RWPE2 (cell line): Measurements from ENCODE around the gene SPO11.

Experiments used
- ATAC-seq: fragments of 200-7000 bp; cut with Tn5 transposase; 3 replicates; pipeline ENCODE4 v1.9.1; 2021; ENCODE audit warnings: low read depth
- DNase-seq: peaks from one replicate; pipeline ENCODE4 v3.0.0-alpha.2; 2020; ENCODE audit warnings: low spot score
- H3K27ac ChIP-seq: fragments of 450-650 bp; 2 replicates; pipeline ENCODE4 v1.5.1; 2017; ENCODE audit warnings: mild to moderate bottlenecking; ENCODE audit not compliant: poor library complexity, severe bottlenecking
- H3K27me3 ChIP-seq: fragments of 250-450 bp; sonication (Bioruptor Pico); 2 replicates; pipeline ENCODE4 v1.5.1; 2021; ENCODE audit warnings: mild to moderate bottlenecking, moderate library complexity; ENCODE audit not compliant: insufficient read depth, poor library complexity, severe bottlenecking
- H3K36me3 ChIP-seq: fragments of 250-450 bp; sonication (Bioruptor Pico); 2 replicates; pipeline ENCODE4 v1.5.1; 2020; ENCODE audit warnings: low read depth, mild to moderate bottlenecking, moderate library complexity
- H3K4me1 ChIP-seq: fragments of 250-450 bp; sonication (Bioruptor Pico); 2 replicates; pipeline ENCODE4 v1.5.1; 2021; ENCODE audit warnings: mild to moderate bottlenecking, moderate library complexity; ENCODE audit not compliant: insufficient read depth, poor library complexity, severe bottlenecking
- H3K4me3 ChIP-seq: fragments of 250-450 bp; sonication (Bioruptor Pico); 2 replicates; pipeline ENCODE4 v1.5.1; 2021; ENCODE audit warnings: mild to moderate bottlenecking, moderate library complexity; ENCODE audit not compliant: severe bottlenecking
- H3K9me3 ChIP-seq: fragments of 250-450 bp; sonication (Bioruptor Pico); 2 replicates; pipeline ENCODE4 v1.5.1; 2021; ENCODE audit warnings: mild to moderate bottlenecking, moderate library complexity; ENCODE audit not compliant: severe bottlenecking
- TF ChIP-seq, protein P1 (sequence below): fragments of 450-650 bp; IDR thresholded peaks from one replicate; pipeline ENCODE4 v1.5.1; 2017; ENCODE audit warnings: mild to moderate bottlenecking, moderate library complexity; ENCODE audit not compliant: poor library complexity, severe bottlenecking

The SPO11 gene

DNA sequence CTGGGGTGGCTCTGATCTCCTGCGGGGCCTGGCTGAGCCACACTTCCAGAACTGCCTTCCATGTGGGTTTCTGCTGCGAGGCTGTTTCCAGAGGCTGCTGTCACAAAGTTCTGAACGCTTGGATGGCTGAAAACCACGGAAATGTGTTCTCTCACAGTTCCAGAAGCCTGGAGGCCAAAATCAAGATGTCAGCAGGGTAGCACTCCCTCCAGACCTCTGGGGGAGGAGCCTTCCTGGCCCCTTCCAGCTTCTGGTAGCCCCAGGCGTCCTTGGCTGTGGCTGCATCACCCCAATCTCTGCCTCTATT lies 39.5 kb upstream of the SPO11 start:
- Histone ChIP-seq H3K36me3 (no peaks in the 10 kb centered on the region), H3K9me3 (no peaks in the 10 kb centered on the region), H3K4me3 (no peak overlapping the region), H3K27me3 (peaks cover 95% of the 10 kb centered on the region), H3K4me1 (no peaks in the 10 kb centered on the region), H3K27ac (no peak overlapping the region)
- ATAC-seq (no peak), DNase-seq (no peak)
- TF ChIP-seq, protein P1, sequence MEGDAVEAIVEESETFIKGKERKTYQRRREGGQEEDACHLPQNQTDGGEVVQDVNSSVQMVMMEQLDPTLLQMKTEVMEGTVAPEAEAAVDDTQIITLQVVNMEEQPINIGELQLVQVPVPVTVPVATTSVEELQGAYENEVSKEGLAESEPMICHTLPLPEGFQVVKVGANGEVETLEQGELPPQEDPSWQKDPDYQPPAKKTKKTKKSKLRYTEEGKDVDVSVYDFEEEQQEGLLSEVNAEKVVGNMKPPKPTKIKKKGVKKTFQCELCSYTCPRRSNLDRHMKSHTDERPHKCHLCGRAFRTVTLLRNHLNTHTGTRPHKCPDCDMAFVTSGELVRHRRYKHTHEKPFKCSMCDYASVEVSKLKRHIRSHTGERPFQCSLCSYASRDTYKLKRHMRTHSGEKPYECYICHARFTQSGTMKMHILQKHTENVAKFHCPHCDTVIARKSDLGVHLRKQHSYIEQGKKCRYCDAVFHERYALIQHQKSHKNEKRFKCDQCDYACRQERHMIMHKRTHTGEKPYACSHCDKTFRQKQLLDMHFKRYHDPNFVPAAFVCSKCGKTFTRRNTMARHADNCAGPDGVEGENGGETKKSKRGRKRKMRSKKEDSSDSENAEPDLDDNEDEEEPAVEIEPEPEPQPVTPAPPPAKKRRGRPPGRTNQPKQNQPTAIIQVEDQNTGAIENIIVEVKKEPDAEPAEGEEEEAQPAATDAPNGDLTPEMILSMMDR = no peak

DNA sequence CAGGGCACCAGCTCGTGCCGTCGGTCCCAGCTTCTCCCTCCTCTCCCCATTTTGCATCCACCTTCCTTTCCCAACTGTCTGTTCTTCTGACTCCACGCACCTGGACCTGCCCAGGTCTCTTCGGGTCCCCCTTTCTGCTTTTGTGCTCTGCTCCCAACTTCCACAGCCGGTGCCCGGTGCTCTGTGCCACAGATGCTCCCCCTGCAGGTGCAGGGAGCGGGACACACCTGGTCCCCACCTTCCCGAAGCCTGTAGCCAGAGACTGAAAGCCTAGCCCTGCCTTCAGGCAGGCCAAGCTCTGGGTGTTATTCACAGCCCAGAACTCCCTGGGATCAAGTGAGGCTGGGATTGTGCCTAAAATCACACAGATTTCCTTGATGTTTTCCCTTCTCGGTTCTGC lies 38.6 kb upstream of the SPO11 start:
- H3K27me3 ChIP-seq = peaks cover 98% of the 10 kb centered on the region
- TF ChIP-seq, protein P1 = peak; percentile 41
- ATAC-seq (peak; percentile 52), DNase-seq (no peak)
- H3K9me3 ChIP-seq = no peaks in the 10 kb centered on the region
- no peaks in the 10 kb centered on the region for H3K4me1 ChIP-seq
- H3K27ac ChIP-seq = no peak overlapping the region
- H3K36me3 ChIP-seq = no peaks in the 10 kb centered on the region
- H3K4me3 ChIP-seq = no peak overlapping the region

DNA sequence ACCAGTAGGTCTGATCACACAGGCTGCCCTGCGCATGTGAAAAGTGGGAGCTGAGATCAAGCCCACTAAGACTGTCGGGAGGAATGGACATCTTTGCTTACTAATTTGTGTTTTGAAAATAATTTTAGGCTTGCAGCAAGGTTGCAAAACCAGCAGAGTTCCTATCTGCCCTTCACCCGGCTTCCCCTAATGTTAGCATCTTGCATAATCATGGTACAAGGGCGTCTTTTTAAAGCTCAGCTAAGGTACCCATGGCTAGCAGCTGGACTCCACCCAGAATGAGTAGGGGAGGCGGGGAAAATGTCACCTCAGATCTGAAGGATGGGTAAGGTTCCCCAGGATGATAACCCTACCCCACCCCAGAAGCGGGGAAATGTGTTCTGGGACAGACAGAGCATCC lies 37.9 kb upstream of the SPO11 start:
- no peaks in the 10 kb centered on the region for H3K4me1 ChIP-seq
- DNase-seq (no peak), ATAC-seq (no peak)
- no peak overlapping the region for H3K4me3 ChIP-seq
- TF ChIP-seq, protein P1 = no peak
- peaks cover 98% of the 10 kb centered on the region for H3K27me3 ChIP-seq
- no peak overlapping the region for H3K27ac ChIP-seq
- H3K9me3 ChIP-seq = no peaks in the 10 kb centered on the region
- no peaks in the 10 kb centered on the region for H3K36me3 ChIP-seq

DNA sequence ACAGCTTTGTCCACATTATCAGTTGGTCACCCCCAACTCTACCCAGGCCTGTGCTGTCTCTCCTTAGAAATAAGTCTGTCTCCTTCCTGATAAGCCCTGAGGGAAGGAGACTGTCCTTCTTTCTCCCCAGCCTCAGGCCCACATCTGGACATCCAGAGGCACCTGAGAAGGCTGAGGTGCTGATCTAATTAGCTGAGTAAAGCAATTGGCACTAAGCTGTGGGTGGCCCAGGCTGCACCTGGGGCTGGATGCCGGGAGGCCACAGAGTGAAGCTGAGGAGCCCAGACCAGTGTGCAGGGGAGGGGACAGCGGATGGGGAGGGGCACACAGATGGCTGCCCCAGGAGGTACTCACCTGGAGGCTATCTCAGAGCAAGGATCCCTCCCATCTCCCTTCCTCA lies 37.0 kb upstream of the SPO11 start:
- Histone ChIP-seq H3K9me3 (no peaks in the 10 kb centered on the region), H3K36me3 (no peaks in the 10 kb centered on the region), H3K27ac (no peak overlapping the region), H3K4me1 (no peaks in the 10 kb centered on the region), H3K4me3 (no peak overlapping the region), H3K27me3 (peaks cover 88% of the 10 kb centered on the region)
- ATAC-seq (no peak), DNase-seq (no peak)
- TF ChIP-seq, protein P1 = no peak

DNA sequence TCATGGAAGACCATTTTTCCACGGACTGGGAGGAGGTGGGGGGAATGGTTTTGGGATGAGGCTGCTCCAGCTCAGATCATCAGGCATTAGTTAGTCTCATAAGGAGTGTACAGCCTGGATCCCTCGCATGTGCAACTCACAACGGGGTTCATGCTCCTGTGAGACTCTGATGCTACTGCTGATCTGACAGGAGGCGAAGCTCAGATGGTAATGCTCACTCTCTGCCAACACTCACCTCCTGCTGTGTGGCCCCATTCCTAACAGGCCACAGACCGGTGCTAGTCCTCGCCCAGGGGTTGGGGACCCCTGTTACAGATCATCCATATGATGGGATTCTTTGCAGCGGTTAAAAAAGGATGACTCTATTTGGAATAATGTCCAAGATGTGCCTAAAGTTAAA lies 35.6 kb upstream of the SPO11 start:
- DNase-seq (no peak), ATAC-seq (no peak)
- Histone ChIP-seq H3K4me3 (no peak overlapping the region), H3K36me3 (no peaks in the 10 kb centered on the region), H3K27me3 (peaks cover 82% of the 10 kb centered on the region), H3K4me1 (no peaks in the 10 kb centered on the region), H3K27ac (no peak overlapping the region), H3K9me3 (no peaks in the 10 kb centered on the region)
- TF ChIP-seq, protein P1 = no peak
